Prostate gland (tissue), 2 donors: Measurements from ENCODE around the gene TXNDC17. TPM values are rescaled to one million over a fixed set of nuclear protein-coding genes. Genes with fewer than 3 reads are reported as not detected.
"Not testable (repeated sequence)": the region's sequence is repeated elsewhere in the genome, so short reads cannot be mapped to it uniquely, and the experiment has no call there.

Experiments used
- DNase-seq: peaks from one replicate; pipeline ENCODE4 v3.0.0-alpha.2; 2019; ENCODE audit warnings: low spot score
- H3K27ac ChIP-seq, 2 donors: fragments of 200-600 bp; sonication (generic); 2 replicates each; pipeline ENCODE4 v1.5.1; 2017 to 2019
- H3K27me3 ChIP-seq: fragments of 200-600 bp; sonication (generic); replicated peaks from 2 replicates; pipeline ENCODE4 v1.5.1; 2019; ENCODE audit not compliant: insufficient read depth
- H3K36me3 ChIP-seq, 2 donors: fragments of 200-600 bp; sonication (generic); 1 replicate in 1 of 2; 2 replicates in 1 of 2; pipeline versions ENCODE4 v1.5.1 to v1.8.1; 2017 to 2019
- H3K4me1 ChIP-seq: fragments of 200-600 bp; sonication (generic); replicated peaks from 2 replicates; pipeline ENCODE4 v1.5.1; 2019
- H3K4me3 ChIP-seq, 2 donors: fragments of 200-600 bp; sonication (generic); 2 replicates each; pipeline ENCODE4 v1.5.1; 2017 to 2019
- H3K9me3 ChIP-seq: fragments of 200-600 bp; sonication (generic); 2 replicates; pipeline ENCODE4 v1.5.1; 2017
- POLR2A ChIP-seq: fragments of 450-650 bp; IDR thresholded peaks from one replicate; pipeline ENCODE4 v1.6.1; 2016; ENCODE audit warnings: antibody characterized with exemption, mild to moderate bottlenecking
- POLR2AphosphoS5 ChIP-seq: sonication (generic); formaldehyde crosslinking; IDR thresholded peaks from one replicate; pipeline ENCODE4 v1.6.1; 2017; ENCODE audit warnings: antibody characterized with exemption
- WGBS: methylation state at CpG from one replicate; pipeline ENCODE4 v1.1.5; 2018; 5-methylcytosine and 5-hydroxymethylcytosine counted together
- intact Hi-C: fragments of 100-400 bp; cut with DNase I; formaldehyde crosslinking; loops from one replicate; pipeline ENCODE4 v1.14.2; 2022
- total RNA-seq, 2 donors: library from RNA; depleted of rRNA; stranded (reverse); fragments of >200 nt; gene quantifications; one replicate each; pipeline ENCODE4 v1.1.0, GENCODE V29; 2016
- TF ChIP-seq, protein P1 (sequence below), 4 experiments: fragments of 200-600 bp in 2 of 4; fragments of 450-650 bp in 2 of 4; sonication (generic) in 2 of 4; IDR thresholded peaks; 1 replicate in 3 of 4; 2 replicates in 1 of 4; pipeline ENCODE4 v1.5.1; 2016 to 2019; ENCODE audit warnings: antibody characterized with exemption in 4 of 4, mild to moderate bottlenecking in 2 of 4, moderate library complexity in 2 of 4

TXNDC17 gene
- total RNA-seq, 2 donors from 2014 or later: 111 to 220 TPM

GRCh38 chr17:6648181-6648580, 7.3 kb downstream of the TXNDC17 start:
- no peaks in the 10 kb centered on the region for H3K27me3 ChIP-seq
- no peak for TF ChIP-seq POLR2AphosphoS5
- no peak for TF ChIP-seq POLR2A
- TF ChIP-seq, protein P1, sequence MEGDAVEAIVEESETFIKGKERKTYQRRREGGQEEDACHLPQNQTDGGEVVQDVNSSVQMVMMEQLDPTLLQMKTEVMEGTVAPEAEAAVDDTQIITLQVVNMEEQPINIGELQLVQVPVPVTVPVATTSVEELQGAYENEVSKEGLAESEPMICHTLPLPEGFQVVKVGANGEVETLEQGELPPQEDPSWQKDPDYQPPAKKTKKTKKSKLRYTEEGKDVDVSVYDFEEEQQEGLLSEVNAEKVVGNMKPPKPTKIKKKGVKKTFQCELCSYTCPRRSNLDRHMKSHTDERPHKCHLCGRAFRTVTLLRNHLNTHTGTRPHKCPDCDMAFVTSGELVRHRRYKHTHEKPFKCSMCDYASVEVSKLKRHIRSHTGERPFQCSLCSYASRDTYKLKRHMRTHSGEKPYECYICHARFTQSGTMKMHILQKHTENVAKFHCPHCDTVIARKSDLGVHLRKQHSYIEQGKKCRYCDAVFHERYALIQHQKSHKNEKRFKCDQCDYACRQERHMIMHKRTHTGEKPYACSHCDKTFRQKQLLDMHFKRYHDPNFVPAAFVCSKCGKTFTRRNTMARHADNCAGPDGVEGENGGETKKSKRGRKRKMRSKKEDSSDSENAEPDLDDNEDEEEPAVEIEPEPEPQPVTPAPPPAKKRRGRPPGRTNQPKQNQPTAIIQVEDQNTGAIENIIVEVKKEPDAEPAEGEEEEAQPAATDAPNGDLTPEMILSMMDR (IDR thresholded peaks at IDR 0.05): no peak
- intact Hi-C loops: no loop called here
- H3K36me3 ChIP-seq: no peaks in the 10 kb centered on the region
- peaks cover 11% of the 10 kb centered on the region for H3K4me1 ChIP-seq
- no peaks in the 10 kb centered on the region for H3K9me3 ChIP-seq
- H3K4me3 ChIP-seq: no peak overlapping the region
- no peak for DNase-seq
- H3K27ac ChIP-seq: no peak overlapping the region

DNA sequence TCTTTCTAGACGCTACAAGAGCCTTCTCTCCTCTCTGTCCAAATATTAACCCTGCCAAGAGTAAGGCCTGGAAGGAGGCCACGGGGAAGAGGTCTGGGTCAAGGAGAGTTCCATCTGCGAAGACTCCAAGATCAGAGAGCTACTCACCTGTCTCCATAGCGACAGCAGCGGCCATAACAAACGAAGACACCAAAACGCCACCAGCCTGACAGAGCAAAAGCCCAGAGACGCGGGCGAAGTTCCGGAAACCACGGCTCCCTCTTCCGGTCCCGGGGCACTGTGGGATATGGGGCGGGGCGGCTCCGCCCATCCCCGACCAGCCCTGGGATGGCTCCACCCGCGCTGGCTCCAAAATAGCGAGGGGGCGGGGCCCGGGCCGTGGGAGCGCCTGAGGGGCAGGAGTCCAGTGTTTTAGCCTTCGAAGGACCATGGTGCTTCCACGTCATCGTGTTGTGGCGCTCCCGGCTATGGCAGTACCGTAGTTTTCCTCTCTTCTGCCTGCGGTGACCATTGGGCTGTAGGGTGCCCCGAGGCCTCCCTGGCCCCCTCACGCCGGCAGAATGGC, 10.6 kb downstream of the TXNDC17 start, which contains the start of the genes C17orf100 and MED31:
Gene C17orf100, plus strand, starts transcription at position 409 of the 565 bp plus-strand sequence. Its CDS starts 152 bp downstream, at position 561.
Gene MED31, minus strand, starts transcription at position 252 of the 565 bp plus-strand sequence. Its CDS starts 77 bp downstream, at position 175.
- H3K4me1 ChIP-seq: peaks cover 11% of the 10 kb centered on the region
- H3K9me3 ChIP-seq: no peaks in the 10 kb centered on the region
- no peaks in the 10 kb centered on the region for H3K36me3 ChIP-seq
- WGBS: 1% methylated on average over 25 of the region's 35 CpGs
- peak; percentile 96 for TF ChIP-seq POLR2AphosphoS5
- TF ChIP-seq, protein P1 (IDR thresholded peaks at IDR 0.05): peak in 2 of 4 experiments; percentile 11 to 19
- TF ChIP-seq POLR2A: peak; percentile 67
- intact Hi-C loops: loop anchor here (5.0 kb wide), 1 partner anchor 366 kb away; no protein-coding TSS in a partner anchor
- H3K27ac ChIP-seq: peak within 1 kb of the TSS; percentile 80 to 84
- DNase-seq: peak; percentile 90
- peaks cover 2% of the 10 kb centered on the region for H3K27me3 ChIP-seq
- peak within 1 kb of the TSS; percentile 70 to 71 for H3K4me3 ChIP-seq

GRCh38 chr17:6651919-6652452, 11.1 kb downstream of the TXNDC17 start:
- H3K4me3 ChIP-seq: peak overlapping the region; percentile 70 to 71
- peaks cover 2% of the 10 kb centered on the region for H3K27me3 ChIP-seq
- H3K9me3 ChIP-seq: no peaks in the 10 kb centered on the region
- peak; percentile 44 for TF ChIP-seq POLR2AphosphoS5
- TF ChIP-seq, protein P1 (IDR thresholded peaks at IDR 0.05): no peak
- peaks cover 11% of the 10 kb centered on the region for H3K4me1 ChIP-seq
- DNase-seq: peak; percentile 56
- no peaks in the 10 kb centered on the region for H3K36me3 ChIP-seq
- peak overlapping the region; percentile 80 to 84 for H3K27ac ChIP-seq
- intact Hi-C loops: loop anchor here (5.0 kb wide), 1 partner anchor 365 kb away; no protein-coding TSS in a partner anchor
- 5% methylated on average over 40 of the region's 47 CpGs for WGBS

- Histone ChIP-seq H3K4me3 (peak overlapping the region in 1 of 2 donors; percentile 16), H3K27me3 (peaks cover 2% of the 10 kb centered on the region), H3K36me3 (no peaks in the 10 kb centered on the region), H3K9me3 (no peaks in the 10 kb centered on the region), H3K4me1 (peaks cover 11% of the 10 kb centered on the region), H3K27ac (no peak overlapping the region)
- peak; percentile 61 for DNase-seq
- TF ChIP-seq POLR2AphosphoS5 (peak; percentile 9), POLR2A (no peak)
- TF ChIP-seq, protein P1 (IDR thresholded peaks at IDR 0.05): peak in 2 of 4 experiments; percentile 24 to 33
- WGBS: 23% methylated on average over 46 of the region's 46 CpGs
- intact Hi-C loops: loop anchor here (5.0 kb wide), 1 partner anchor 362 kb away; no protein-coding TSS in a partner anchor
These were observed 14.2 kb downstream of the TXNDC17 start for GRCh38 chr17:6654841-6655731.

GRCh38 chr17:6655732-6656361, 15.0 kb downstream of the TXNDC17 start:
- 1% methylated on average over 26 of the region's 41 CpGs for WGBS
- DNase-seq, H3K9me3 ChIP-seq, H3K27me3 ChIP-seq, intact Hi-C loops, H3K36me3 ChIP-seq, H3K27ac ChIP-seq: not testable (repeated sequence)
- Histone ChIP-seq H3K4me1 (peaks cover 11% of the 10 kb centered on the region), H3K4me3 (peak overlapping the region in 1 of 2 donors; percentile 16)

GRCh38 chr17:6656797-6657632, 16.2 kb downstream of the TXNDC17 start:
- intact Hi-C loops, H3K27me3 ChIP-seq, H3K27ac ChIP-seq, H3K36me3 ChIP-seq, H3K9me3 ChIP-seq, DNase-seq: not testable (repeated sequence)
- H3K4me1 ChIP-seq: peaks cover 11% of the 10 kb centered on the region
- H3K4me3 ChIP-seq: peak overlapping the region in 1 of 2 donors; percentile 13
- WGBS: 5% methylated on average over 48 of the region's 55 CpGs
